ENCODE data around the gene COL18A1. TPM values are rescaled to one million over a fixed set of nuclear protein-coding genes. Genes with fewer than 3 reads are reported as not detected.

The COL18A1 gene
- total and polyA plus RNA-seq, 3 donors from 2014 or later: 53.2 to 165 (median 111) TPM

- Histone ChIP-seq H3K36me3 (ENCODE audit: low read depth, missing control alignments) (no peaks in the 10 kb centered on the region), H3K27me3 (no peaks in the 10 kb centered on the region), H3K4me3 (no peak overlapping the region), H3K4me1 (no peaks in the 10 kb centered on the region), H3K27ac (no peak overlapping the region), H3K9me3 (no peaks in the 10 kb centered on the region)
- no peak for DNase-seq
- no peak for TF ChIP-seq POLR2A (IDR thresholded peaks at IDR 0.05)
- WGBS, 2 donors: 90 to 93% methylated on average over 16 to 32 of the region's 33 CpGs
- intact Hi-C loops (cut with DNase I; ENCODE audit: low total_unique reads): no loop called here
These were observed 100.6 kb downstream of the COL18A1 start for GRCh38 chr21:45505416-45506021.

- Histone ChIP-seq H3K27me3 (no peaks in the 10 kb centered on the region), H3K4me3 (no peak overlapping the region), H3K27ac (no peak overlapping the region), H3K9me3 (no peaks in the 10 kb centered on the region), H3K4me1 (no peaks in the 10 kb centered on the region), H3K36me3 (ENCODE audit: low read depth, missing control alignments) (no peaks in the 10 kb centered on the region)
- TF ChIP-seq CTCF (IDR thresholded peaks at IDR 0.05): no peak
- 83 to 91% methylated on average over 21 to 22 of the region's 22 CpGs for WGBS, 2 donors
- intact Hi-C loops (cut with DNase I; ENCODE audit: low total_unique reads): no loop called here
- no peak for DNase-seq
These were observed 101.4 kb downstream of the COL18A1 start for GRCh38 chr21:45506241-45506817.

- H3K9me3 ChIP-seq: no peaks in the 10 kb centered on the region
- H3K36me3 ChIP-seq (ENCODE audit: low read depth, missing control alignments): no peaks in the 10 kb centered on the region
- 93% methylated on average over 9 of the region's 13 CpGs; no CpG with 5 or more reads in 1 of the 2 donors for WGBS, 2 donors
- H3K27ac ChIP-seq: no peak overlapping the region
- H3K4me3 ChIP-seq: no peak overlapping the region
- no peaks in the 10 kb centered on the region for H3K4me1 ChIP-seq
- intact Hi-C loops (cut with DNase I; ENCODE audit: low total_unique reads): no loop called here
- no peaks in the 10 kb centered on the region for H3K27me3 ChIP-seq
- TF ChIP-seq POLR2A (IDR thresholded peaks at IDR 0.05) (no peak), CTCF (IDR thresholded peaks at IDR 0.05) (no peak)
- DNase-seq: no peak
These were observed 102.0 kb downstream of the COL18A1 start for GRCh38 chr21:45506836-45507522.

GRCh38 chr21:45507523-45507875, 102.5 kb downstream of the COL18A1 start:
- 83 to 87% methylated on average over 5 to 9 of the region's 9 CpGs for WGBS, 2 donors
- intact Hi-C loops (cut with DNase I; ENCODE audit: low total_unique reads): no loop called here
- H3K36me3 ChIP-seq (ENCODE audit: low read depth, missing control alignments): no peaks in the 10 kb centered on the region

More at GRCh38 chr21:45507523-45507875, 102.5 kb downstream of the COL18A1 start:
- no peak for TF ChIP-seq CTCF (IDR thresholded peaks at IDR 0.05)
- TF ChIP-seq POLR2A (IDR thresholded peaks at IDR 0.05): no peak
- H3K27me3 ChIP-seq: no peaks in the 10 kb centered on the region
- H3K9me3 ChIP-seq: no peaks in the 10 kb centered on the region
- H3K4me1 ChIP-seq: no peaks in the 10 kb centered on the region
- H3K27ac ChIP-seq: no peak overlapping the region
- DNase-seq: no peak
- no peak overlapping the region for H3K4me3 ChIP-seq
